SU-DHL-6 (cell line): ENCODE measurements around the gene ZNF467.

Experiments
- H2AFZ ChIP-seq: fragments of 200-600 bp; sonication (generic); 2 replicates; pipeline ENCODE4 v1.6.1; 2014; ENCODE audit warnings: low read depth, mild to moderate bottlenecking, moderate library complexity, mixed read lengths, antibody characterized with exemption, low read length; ENCODE audit not compliant: severe bottlenecking
- H3F3A ChIP-seq: fragments of 200-600 bp; shearing (Covaris generic); 2 replicates; pipeline ENCODE4 v1.6.0; 2016; ENCODE audit warnings: antibody characterized with exemption, mild to moderate bottlenecking; ENCODE audit not compliant: insufficient read depth
- H3K27ac ChIP-seq: fragments of 200-600 bp; sonication (generic); 2 replicates; pipeline ENCODE4 v1.5.1; 2016; ENCODE audit warnings: low read depth, mild to moderate bottlenecking, low read length, moderate library complexity, mixed read lengths
- H3K27me3 ChIP-seq: fragments of 200-600 bp; sonication (generic), shearing (Covaris generic); 2 replicates; pipeline ENCODE4 v1.6.0; 2014; ENCODE audit warnings: mild to moderate bottlenecking, low read length
- H3K36me3 ChIP-seq: fragments of 200-600 bp; sonication (generic); 2 replicates; pipeline ENCODE4 v1.6.1; 2014; ENCODE audit warnings: mild to moderate bottlenecking, low read length, mixed read lengths
- H3K4me2 ChIP-seq: fragments of 300-600, 200-600 bp; shearing (Covaris generic), sonication (generic); 2 replicates; pipeline ENCODE4 v1.6.0; 2014; ENCODE audit warnings: low read length, low read depth, mild to moderate bottlenecking; ENCODE audit not compliant: poor library complexity, severe bottlenecking
- H3K4me3 ChIP-seq: fragments of 200-600 bp; sonication (generic); 2 replicates; pipeline ENCODE4 v1.5.1; 2014; ENCODE audit warnings: antibody characterized with exemption, low read length, mild to moderate bottlenecking, mixed read lengths; ENCODE audit not compliant: insufficient read depth, poor library complexity, severe bottlenecking
- H3K79me2 ChIP-seq: fragments of 200-600 bp; sonication (generic); 2 replicates; pipeline ENCODE4 v1.6.1; 2014; ENCODE audit warnings: mild to moderate bottlenecking, low read length, moderate library complexity; ENCODE audit not compliant: insufficient read depth
- H3K9ac ChIP-seq: fragments of 200-600 bp; sonication (generic); 2 replicates; pipeline ENCODE4 v1.7.0; 2014; ENCODE audit warnings: mild to moderate bottlenecking, low read length
- H3K9me2 ChIP-seq: fragments of 200-600 bp; sonication (generic); replicated peaks from 2 replicates; pipeline ENCODE4 v1.6.1; 2014; ENCODE audit warnings: low read length; ENCODE audit not compliant: insufficient read depth
- H3K9me3 ChIP-seq: fragments of 200-600 bp; sonication (generic); 2 replicates; pipeline ENCODE4 v1.6.1; 2014; ENCODE audit warnings: low read length, mixed read lengths; ENCODE audit not compliant: insufficient read depth
- H4K20me1 ChIP-seq: fragments of 200-600 bp; sonication (generic); 2 replicates; pipeline ENCODE4 v1.6.1; 2014; ENCODE audit warnings: low read depth, mild to moderate bottlenecking, antibody characterized with exemption, low read length, moderate library complexity, mixed read lengths
- CTCF ChIP-seq: fragments of 200-600 bp; sonication (generic); IDR thresholded peaks from one replicate; pipeline ENCODE4 v1.5.1; 2017; ENCODE audit warnings: antibody characterized with exemption, mild to moderate bottlenecking, low read length, moderate library complexity; ENCODE audit not compliant: insufficient read depth, poor library complexity, severe bottlenecking
- EZH2phosphoT487 ChIP-seq: fragments of 200-600 bp; sonication (generic), shearing (Covaris generic); conservative IDR thresholded peaks from 2 replicates; pipeline ENCODE4 v1.6.1; 2018; ENCODE audit warnings: mild to moderate bottlenecking, antibody characterized with exemption, low read length, moderate library complexity, mixed read lengths

The ZNF467 gene

GRCh38 chr7:149820622-149821190 lies 47.3 kb upstream of the ZNF467 start:
- Histone ChIP-seq H3K9me3 (no peaks in the 10 kb centered on the region), H3K9me2 (no peaks in the 10 kb centered on the region), H3K4me3 (no peak overlapping the region), H3K27me3 (no peaks in the 10 kb centered on the region), H2AFZ (no peak overlapping the region), H4K20me1 (no peaks in the 10 kb centered on the region), H3K36me3 (no peaks in the 10 kb centered on the region), H3F3A (no peaks in the 10 kb centered on the region), H3K9ac (no peak overlapping the region), H3K4me2 (no peak overlapping the region), H3K79me2 (no peaks in the 10 kb centered on the region), H3K27ac (no peak overlapping the region)
- TF ChIP-seq CTCF (no peak), EZH2phosphoT487 (no peak)

GRCh38 chr7:149819961-149820340 lies 46.6 kb upstream of the ZNF467 start:
- Histone ChIP-seq H3K27ac (no peak overlapping the region), H3K27me3 (no peaks in the 10 kb centered on the region), H3K9ac (no peak overlapping the region), H3K79me2 (no peaks in the 10 kb centered on the region), H2AFZ (no peak overlapping the region), H3K4me2 (no peak overlapping the region), H3K4me3 (no peak overlapping the region), H3F3A (no peaks in the 10 kb centered on the region), H3K9me3 (no peaks in the 10 kb centered on the region), H3K36me3 (no peaks in the 10 kb centered on the region), H4K20me1 (no peaks in the 10 kb centered on the region), H3K9me2 (no peaks in the 10 kb centered on the region)
- no peak for TF ChIP-seq CTCF
- no peak for TF ChIP-seq EZH2phosphoT487

DNA sequence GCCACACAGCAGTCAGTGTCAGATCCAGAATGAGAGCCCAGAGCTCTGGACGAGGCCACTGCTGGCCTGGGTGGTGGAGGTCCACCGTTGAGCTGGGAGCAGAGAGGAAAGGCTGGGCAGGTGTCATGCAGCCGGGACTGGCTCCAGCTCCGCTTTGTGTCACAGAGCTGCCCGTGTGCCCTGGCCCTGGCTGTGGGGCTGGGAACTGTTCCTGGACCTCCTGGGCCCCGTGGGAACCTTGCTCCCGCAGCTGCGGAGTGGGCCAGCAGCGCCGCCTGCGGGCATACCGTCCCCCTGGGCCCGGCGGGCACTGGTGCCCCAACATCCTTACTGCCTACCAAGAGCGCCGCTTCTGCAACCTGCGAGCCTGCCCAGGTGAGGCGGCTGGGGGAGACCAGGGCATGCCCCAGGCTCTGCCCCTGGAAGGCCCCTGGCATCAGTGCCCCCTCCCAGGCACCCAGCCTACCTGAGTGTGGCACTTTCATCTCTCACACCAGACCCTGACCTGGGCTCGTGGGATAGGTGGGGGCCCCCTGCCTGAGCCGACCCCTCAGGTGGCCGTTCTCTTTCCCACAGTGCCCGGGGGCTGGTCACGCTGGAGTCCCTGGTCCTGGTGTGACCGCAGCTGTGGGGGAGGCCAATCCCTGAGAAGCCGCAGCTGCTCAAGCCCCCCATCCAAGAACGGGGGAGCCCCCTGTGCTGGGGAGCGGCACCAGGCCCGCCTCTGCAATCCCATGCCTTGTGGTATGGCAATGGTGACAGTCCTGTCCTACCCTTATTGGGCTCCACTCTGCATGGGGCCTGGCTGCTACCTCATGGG lies 46.0 kb upstream of the ZNF467 start:
- Histone ChIP-seq H3K27ac (no peak overlapping the region), H4K20me1 (no peaks in the 10 kb centered on the region), H3K4me2 (no peak overlapping the region), H3K27me3 (no peaks in the 10 kb centered on the region), H3K79me2 (no peaks in the 10 kb centered on the region), H3K9ac (no peak overlapping the region), H3F3A (no peaks in the 10 kb centered on the region), H3K9me2 (no peaks in the 10 kb centered on the region), H3K36me3 (no peaks in the 10 kb centered on the region), H3K9me3 (no peaks in the 10 kb centered on the region), H2AFZ (no peak overlapping the region), H3K4me3 (no peak overlapping the region)
- TF ChIP-seq EZH2phosphoT487, result no peak
- TF ChIP-seq CTCF, result no peak
